Glomerular visceral epithelial cell (primary cell): Measurements from ENCODE around the gene WNT7A.

Experiments
- DNase-seq: peaks from one replicate; pipeline ENCODE4 v3.0.0-alpha.2; 2016; ENCODE audit errors: extremely low spot score

The WNT7A gene

GRCh38 chr3:13884851-13885703 lies 5.2 kb upstream of the WNT7A start:
- peak; percentile 2 for DNase-seq

- no peak for DNase-seq
Observed at GRCh38 chr3:13883681-13884080, 3.8 kb upstream of the WNT7A start.

- DNase-seq, result no peak
Observed at GRCh38 chr3:13882876-13883275, 3.0 kb upstream of the WNT7A start.

GRCh38 chr3:13881536-13882410 lies 1.9 kb upstream of the WNT7A start:
- no peak for DNase-seq

GRCh38 chr3:13880811-13881156 lies 913 bp upstream of the WNT7A start:
- DNase-seq, result no peak

GRCh38 chr3:13879102-13879945 lies 547 bp downstream of the WNT7A start:
- no peak for DNase-seq

- no peak for DNase-seq
Observed at GRCh38 chr3:13878281-13879101, 1.4 kb downstream of the WNT7A start.

- no peak for DNase-seq
Observed at GRCh38 chr3:13877911-13878280, 2.0 kb downstream of the WNT7A start.

GRCh38 chr3:13876451-13877100 lies 3.3 kb downstream of the WNT7A start:
- no peak for DNase-seq

- no peak for DNase-seq
Observed at GRCh38 chr3:13874891-13875290, 5.0 kb downstream of the WNT7A start.

- DNase-seq, result no peak
Observed at GRCh38 chr3:13873818-13874217, 6.1 kb downstream of the WNT7A start.

- no peak for DNase-seq
Observed at GRCh38 chr3:13872451-13872850, 7.4 kb downstream of the WNT7A start.

GRCh38 chr3:13871791-13872190 lies 8.1 kb downstream of the WNT7A start:
- no peak for DNase-seq

GRCh38 chr3:13870902-13871301 lies 9.0 kb downstream of the WNT7A start:
- no peak for DNase-seq

GRCh38 chr3:13869761-13870343 lies 10.0 kb downstream of the WNT7A start:
- DNase-seq, result no peak

GRCh38 chr3:13868844-13869724 lies 10.8 kb downstream of the WNT7A start:
- DNase-seq, result no peak

GRCh38 chr3:13867732-13868131 lies 12.1 kb downstream of the WNT7A start:
- DNase-seq, result no peak

- DNase-seq, result no peak
Observed at GRCh38 chr3:13866041-13866965, 13.6 kb downstream of the WNT7A start.
